NCI-H128 (cell line): ENCODE data around the gene PLD3.
"Not testable (repeated sequence)": the region's sequence is repeated elsewhere in the genome, so short reads cannot be mapped to it uniquely, and the experiment has no call there.

Experiments used
- DNase-seq: peaks from one replicate; lab custom pipeline; 2025; ENCODE audit not compliant: unreplicated experiment; lab: John Stamatoyannopoulos, UW

Gene PLD3

DNA sequence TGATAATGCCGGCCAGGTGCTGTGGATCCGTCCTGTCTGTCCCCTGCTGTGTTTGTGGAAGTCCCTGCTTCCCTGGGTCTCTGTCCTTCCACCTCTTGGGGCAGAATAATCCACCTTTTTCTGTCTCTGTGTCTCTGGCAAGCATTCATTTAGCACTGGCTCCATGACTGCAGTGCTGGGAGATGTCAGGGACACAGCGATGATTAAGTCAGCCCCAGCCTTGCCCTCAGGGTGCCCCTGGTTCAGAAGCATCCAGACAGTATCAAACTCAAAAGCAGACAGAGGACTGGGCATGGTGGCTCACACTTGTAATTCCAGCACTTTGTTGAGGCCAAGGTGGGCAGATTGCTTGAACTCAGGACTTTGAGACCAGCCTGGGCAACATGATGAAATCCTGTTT lies 40.0 kb downstream of the PLD3 start:
- no peak for DNase-seq

DNA sequence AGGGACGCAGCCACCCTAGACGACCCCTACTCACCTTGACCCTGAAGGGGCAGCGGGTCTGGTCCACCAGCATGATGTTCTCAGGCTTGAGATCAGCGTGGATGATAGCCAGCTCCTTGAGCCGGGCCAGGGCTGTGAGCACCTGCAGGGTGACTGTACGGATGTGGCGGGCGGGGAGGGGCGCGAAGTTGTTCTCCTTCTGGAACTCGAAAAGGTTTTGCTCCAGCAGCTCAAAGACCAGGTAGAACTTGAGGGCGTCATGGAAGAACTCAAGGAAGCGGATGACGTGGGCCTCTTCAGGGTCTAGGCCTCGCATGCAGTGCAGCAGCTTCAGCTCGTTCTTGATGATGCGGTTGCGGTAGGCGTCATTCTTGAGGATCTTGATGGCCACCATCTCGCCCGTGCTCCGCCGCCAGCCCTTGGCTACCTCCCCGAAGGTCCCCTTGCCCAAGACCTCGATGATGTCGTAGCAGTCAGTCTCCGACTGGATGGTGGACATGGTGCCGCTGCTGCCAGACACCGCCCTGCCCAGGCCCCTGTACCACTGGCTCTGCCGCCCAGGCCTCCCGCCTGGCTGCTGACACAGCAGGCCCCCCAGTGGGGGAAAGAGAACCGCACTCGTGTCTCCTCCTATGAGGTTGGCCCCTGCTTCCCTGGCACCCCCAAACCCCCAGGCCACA lies 41.0 kb downstream of the PLD3 start:
- DNase-seq, result no peak

DNA sequence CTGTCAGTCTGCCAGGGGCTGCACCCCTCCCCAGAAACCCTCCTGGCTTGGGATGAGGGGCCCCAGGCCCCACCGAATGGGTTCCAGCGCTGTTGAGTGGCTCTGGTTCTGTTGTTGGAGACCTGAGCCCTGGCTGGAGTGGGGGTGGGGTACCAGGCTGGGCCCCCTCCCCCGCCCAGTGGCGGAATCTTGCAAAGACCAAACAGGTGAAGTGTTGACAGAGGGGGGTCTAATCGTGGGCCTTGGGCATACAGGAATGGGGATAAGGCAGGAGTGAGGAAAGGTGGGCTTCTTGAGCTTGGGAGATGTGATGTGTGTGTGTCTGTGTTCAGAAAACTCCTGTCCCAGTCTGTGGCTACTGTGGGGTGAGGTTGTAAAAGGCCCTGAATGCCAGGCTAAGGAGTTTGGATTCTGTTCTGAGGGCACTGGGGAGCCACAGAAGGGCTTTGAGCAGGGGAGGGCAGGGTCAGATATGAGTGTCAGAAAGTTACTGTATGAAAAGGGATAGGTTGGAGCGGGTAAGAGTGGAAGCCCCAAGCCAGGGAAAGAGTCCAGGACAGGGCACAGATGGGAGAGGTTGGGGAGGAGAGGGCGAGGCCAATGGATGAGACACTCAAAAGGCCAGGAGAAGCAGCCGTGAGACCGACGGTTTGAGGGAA lies 41.7 kb downstream of the PLD3 start, which contains the start of gene HIPK4:
TSS of gene HIPK4 (minus strand) at position 98 of the 659 bp plus-strand sequence. CDS start 279 bp downstream, outside the sequence.
- DNase-seq, result no peak

GRCh38 chr19:40392123-40392522 lies 43.6 kb downstream of the PLD3 start:
- no peak for DNase-seq

GRCh38 chr19:40392894-40393517 lies 44.5 kb downstream of the PLD3 start:
- no peak for DNase-seq

DNA sequence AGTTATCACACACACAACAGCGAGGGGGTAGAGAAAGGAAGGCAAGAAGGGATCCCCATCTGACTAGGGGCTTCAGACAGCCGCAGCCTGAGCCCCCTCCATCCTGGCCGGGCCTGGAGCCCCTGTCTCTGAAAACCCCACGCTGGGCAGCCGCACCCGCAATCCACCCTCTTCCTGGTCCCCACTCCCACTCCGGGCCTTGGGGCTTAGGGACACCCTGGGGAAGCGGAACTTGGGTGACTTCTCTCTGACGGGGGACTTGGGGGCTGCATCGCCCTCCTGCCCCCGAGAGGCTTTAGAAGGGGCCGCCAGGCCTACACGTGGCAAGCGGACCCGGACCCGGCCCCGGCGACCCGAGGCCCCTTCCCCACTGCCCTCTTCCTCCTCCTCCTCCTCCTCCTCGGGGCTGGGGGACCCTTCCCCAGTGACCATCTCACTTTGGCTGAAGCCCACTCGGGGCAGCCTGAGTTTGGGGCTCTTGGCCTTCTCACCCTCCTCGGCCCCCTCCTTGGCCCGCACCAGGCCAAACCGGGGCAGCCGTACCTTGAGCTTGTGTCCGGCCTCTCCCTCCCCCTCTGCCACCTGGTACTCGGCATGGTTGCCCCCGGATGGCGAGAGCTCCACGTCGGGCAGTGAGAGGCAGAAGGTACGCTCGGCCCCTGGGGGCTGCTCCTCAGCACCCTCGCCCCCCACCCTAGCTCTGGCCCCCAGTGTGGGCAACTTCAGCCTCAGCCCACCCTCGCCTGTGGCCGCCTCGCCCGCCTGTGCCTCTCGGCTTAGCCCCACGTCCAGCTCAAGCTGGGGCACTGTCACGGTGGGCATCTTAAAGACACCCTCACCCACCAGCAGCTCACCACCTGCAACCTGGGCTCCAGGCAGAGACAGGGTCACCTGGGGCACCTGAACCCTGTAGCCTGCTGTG lies 45.7 kb downstream of the PLD3 start:
- DNase-seq, result no peak

DNA sequence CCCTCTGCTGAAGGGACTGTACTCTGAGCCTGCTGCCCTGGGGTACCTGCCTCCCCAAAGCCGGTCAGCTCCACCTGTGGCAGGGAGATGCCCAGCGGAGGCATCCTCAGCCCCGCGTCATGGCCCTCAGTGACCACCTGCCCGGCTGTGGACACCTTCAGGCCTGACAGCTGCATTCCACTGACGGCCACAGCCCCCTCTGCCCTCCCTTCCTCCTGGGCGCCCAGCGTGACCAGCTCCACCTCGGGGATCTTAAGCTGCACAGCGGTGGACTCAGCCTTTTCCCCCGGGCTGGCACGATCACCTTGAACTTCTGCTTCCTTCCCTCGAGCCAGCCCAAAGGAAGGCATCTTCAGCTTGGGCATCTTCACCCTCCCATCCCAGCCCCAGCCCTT lies 46.3 kb downstream of the PLD3 start:
- no peak for DNase-seq

- no peak for DNase-seq
Measured at GRCh38 chr19:40395956-40396355, 47.5 kb downstream of the PLD3 start.

DNA sequence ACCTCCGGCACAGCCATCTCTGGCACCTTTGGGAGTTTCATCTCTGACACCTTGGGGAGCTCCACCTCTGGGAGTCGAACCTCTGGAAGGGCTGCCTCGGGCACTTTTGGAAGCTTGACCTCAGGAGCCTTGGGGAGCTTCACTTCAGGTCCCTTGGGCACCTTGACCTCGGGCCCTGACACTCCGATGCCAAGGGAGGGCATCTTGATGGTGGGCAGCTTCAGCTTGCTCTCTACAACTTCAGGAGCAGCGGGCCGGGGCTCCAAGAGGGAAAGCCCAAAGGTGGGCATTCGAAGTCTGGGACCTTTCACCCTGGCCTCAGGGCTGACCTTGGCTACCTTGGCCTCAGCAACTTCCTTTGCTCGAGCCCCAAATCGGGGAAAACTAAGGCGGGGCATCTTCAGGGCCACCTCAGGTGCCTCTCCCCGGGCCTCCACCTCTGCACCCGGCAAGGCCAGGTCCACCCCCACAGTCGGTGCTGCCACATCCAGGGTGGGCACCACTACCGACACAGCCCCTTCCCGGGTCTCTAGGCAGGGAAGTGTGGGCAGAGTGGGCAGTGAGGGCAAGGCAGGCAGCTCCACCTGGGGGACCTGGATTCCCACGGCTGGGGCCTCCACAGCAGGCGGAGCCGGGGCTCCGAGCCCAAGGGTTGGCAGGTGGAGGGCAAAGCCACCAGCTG lies 48.5 kb downstream of the PLD3 start:
- DNase-seq, result no peak

GRCh38 chr19:40397568-40397906 lies 49.0 kb downstream of the PLD3 start:
- no peak for DNase-seq

- no peak for DNase-seq
Measured at GRCh38 chr19:40398417-40399131, 50.1 kb downstream of the PLD3 start.

- DNase-seq, result no peak
Measured at GRCh38 chr19:40400559-40400958, 52.1 kb downstream of the PLD3 start.

DNA sequence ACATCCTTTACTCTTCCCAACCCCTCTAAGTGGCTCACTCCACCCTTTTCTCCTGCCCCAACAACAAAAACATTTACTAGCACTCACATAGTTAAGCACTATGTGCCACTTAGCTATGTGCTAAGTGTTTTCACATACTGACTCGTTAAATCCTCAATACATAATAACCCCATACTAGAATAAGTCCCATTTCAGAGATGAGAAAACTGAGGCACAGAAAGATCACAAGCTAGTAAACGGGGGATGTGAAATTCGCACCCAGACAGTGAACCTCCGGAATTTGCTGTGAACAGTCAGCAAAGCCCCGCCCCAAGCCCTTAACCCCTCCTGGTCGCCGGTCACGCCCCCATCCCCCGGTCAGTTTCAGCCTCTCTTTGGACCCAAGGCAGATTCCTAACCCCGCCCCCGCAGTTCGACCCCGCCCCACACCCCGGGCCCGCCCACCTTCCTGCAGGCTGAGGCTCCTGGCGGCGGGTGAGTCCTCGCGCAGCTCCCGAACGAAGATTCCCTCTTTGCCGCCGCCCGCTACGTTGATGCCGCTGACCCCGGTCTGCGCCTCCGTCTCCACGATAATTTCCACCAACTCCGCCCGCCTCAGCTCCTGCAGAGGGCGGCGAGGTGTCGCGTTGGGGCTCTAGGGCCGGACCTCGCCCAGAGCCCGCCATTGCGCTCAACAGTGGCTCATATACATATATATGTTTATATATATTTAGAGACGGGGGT lies 54.9 kb downstream of the PLD3 start:
- peak; percentile 2 for DNase-seq

GRCh38 chr19:40407714-40408597 lies 59.5 kb downstream of the PLD3 start:
- DNase-seq, result no peak

- DNase-seq, result not testable (repeated sequence)
Measured at GRCh38 chr19:40408598-40408925, 60.1 kb downstream of the PLD3 start.

DNA sequence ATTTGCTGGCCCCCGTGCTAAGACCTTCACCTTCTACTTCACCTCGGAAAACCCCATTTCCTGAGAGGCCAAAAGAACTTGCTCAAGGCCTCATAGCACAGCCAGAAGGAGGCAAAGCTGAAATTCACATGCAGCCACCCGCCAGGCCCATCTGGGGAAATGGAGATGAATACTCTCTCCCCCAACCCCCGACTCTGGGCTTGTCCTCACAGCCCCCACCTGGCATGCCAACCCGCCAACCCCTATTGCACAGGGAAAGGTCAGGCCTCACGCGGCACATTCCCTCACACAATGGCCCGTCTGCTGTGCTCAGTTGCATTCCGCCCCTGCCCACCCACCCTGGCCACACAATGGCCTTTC lies 61.5 kb downstream of the PLD3 start:
- no peak for DNase-seq

DNA sequence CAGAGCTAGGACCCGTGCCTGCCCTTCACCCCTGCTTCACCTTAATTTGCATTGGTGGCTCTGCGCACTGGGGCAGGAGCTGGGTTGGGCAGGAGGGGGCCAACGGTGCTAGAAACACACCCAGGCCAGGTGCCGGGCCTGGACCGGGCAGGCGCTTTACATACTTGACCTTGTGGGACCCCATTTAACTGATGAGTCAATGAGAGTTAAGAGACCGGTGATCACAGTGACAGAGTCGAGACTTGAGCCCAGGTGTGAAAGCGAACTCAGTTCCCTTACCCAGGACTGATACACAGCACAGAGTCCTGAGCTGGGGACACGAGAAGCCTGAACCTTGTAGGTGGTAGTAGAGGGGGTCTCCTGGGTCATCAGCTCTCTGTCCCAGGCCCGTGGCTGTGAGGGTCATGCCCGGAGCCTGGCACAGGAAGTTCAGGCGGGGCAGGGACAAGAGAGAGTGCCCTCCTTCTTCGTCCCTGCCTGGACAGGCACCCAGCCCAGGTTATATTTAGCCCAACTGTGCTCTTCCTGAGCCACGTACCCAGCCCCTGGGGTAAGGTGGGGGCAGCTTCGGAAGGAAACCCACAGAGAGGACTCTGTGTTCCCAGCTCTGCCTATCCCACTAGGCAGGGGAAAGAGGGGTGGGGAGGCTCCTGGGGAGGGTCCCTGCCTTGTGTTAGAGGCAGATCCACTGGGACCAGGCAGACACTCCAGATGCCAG lies 62.8 kb downstream of the PLD3 start:
- DNase-seq, result no peak

GRCh38 chr19:40411958-40412499 lies 63.5 kb downstream of the PLD3 start:
- no peak for DNase-seq
